Activated CD8-positive, alpha-beta memory T cell treated with anti-CD3 and anti-CD28 coated beads for 24 hours (primary cell): ENCODE measurements around the gene OR9K2.
"Not testable (repeated sequence)": the region's sequence is repeated elsewhere in the genome, so short reads cannot be mapped to it uniquely, and the experiment has no call there.

ENCODE experiments used
- DNase-seq: peaks from one replicate; pipeline ENCODE4 v3.0.0-alpha.2; 2020

OR9K2 gene

GRCh38 chr12:55126106-55126505 lies at the start of gene OR9K2:
Gene OR9K2 (plus strand): TSS chr12:55126406. CDS start chr12:55129835, 3,429 bp downstream.
- DNase-seq: no peak

- DNase-seq: no peak
Measured at GRCh38 chr12:55092579-55092978, 33.6 kb upstream of the OR9K2 start.

GRCh38 chr12:55112378-55112875 lies 13.8 kb upstream of the OR9K2 start:
- no peak for DNase-seq

GRCh38 chr12:55116152-55116551 lies 10.1 kb upstream of the OR9K2 start:
- DNase-seq: no peak

GRCh38 chr12:55132816-55133215 lies 6.6 kb downstream of the OR9K2 start:
- no peak for DNase-seq

GRCh38 chr12:55142669-55143565 lies 16.7 kb downstream of the OR9K2 start:
- peak; percentile 60 for DNase-seq

- no peak for DNase-seq
Measured at GRCh38 chr12:55143566-55143870, 17.3 kb downstream of the OR9K2 start.

- DNase-seq: not testable (repeated sequence)
Measured at GRCh38 chr12:55167010-55167640, 40.9 kb downstream of the OR9K2 start.

- no peak for DNase-seq
Measured at GRCh38 chr12:55171445-55171844, 45.2 kb downstream of the OR9K2 start.

- DNase-seq: not testable (repeated sequence)
Measured at GRCh38 chr12:55171846-55172245, 45.6 kb downstream of the OR9K2 start.

- DNase-seq: no peak
Measured at GRCh38 chr12:55172686-55173085, 46.5 kb downstream of the OR9K2 start.

GRCh38 chr12:55173456-55173855 lies 47.2 kb downstream of the OR9K2 start:
- DNase-seq: no peak
